HepG2 (cell line): ENCODE results near the gene CDH23.

Experiments
- ARHGAP35 ChIP-seq: sonication (generic); formaldehyde crosslinking; IDR thresholded peaks from 2 replicates; pipeline ENCODE4 v1.9.0; 2022; ENCODE audit warnings: mild to moderate bottlenecking, inconsistent platforms, moderate library complexity, missing genetic modification reagents, borderline replicate concordance
- GTF2F1 ChIP-seq: fragments of 150-350 bp; IDR thresholded peaks from 2 replicates; pipeline ENCODE4 v1.6.1; 2014; ENCODE audit warnings: low read length
- IKZF4 ChIP-seq: sonication (generic); formaldehyde crosslinking; IDR thresholded peaks from 2 replicates; pipeline ENCODE4 v1.5.1; 2020; ENCODE audit warnings: borderline replicate concordance, mild to moderate bottlenecking, low read depth, missing genetic modification reagents; ENCODE audit errors: not compliant biosample characterization
- KDM5A ChIP-seq: fragments of 200-600 bp; sonication (generic); IDR thresholded peaks from 2 replicates; pipeline ENCODE4 v1.7.0; 2018; ENCODE audit warnings: antibody characterized with exemption, mild to moderate bottlenecking, low read length, borderline replicate concordance
- SAFB2 ChIP-seq: sonication (generic); formaldehyde crosslinking; IDR thresholded peaks from 2 replicates; pipeline ENCODE4 v1.5.1; 2020; ENCODE audit warnings: missing genetic modification reagents, low read depth, mild to moderate bottlenecking, borderline replicate concordance
- U2AF2 ChIP-seq: fragments of 200-400 bp; formaldehyde crosslinking; IDR thresholded peaks from 2 replicates; pipeline ENCODE4 v1.6.1; 2017; ENCODE audit warnings: low read depth, mild to moderate bottlenecking, low read length
- ZNF546 ChIP-seq: sonication (generic); formaldehyde crosslinking; conservative IDR thresholded peaks from 2 replicates; pipeline ENCODE4 v1.8.1; 2023; ENCODE audit warnings: mild to moderate bottlenecking, missing genetic modification reagents
- TF ChIP-seq, protein P1 (sequence below), 2 experiments: sonication (generic) in 1 of 2; formaldehyde crosslinking in 1 of 2; IDR thresholded peaks; 2 replicates each; pipeline versions ENCODE4 v1.4.0 to v1.6.1; 2016 to 2020; ENCODE audit warnings: borderline replicate concordance in 1 of 2, low read depth in 1 of 2, mild to moderate bottlenecking in 1 of 2, missing genetic modification reagents in 1 of 2
- TF ChIP-seq, protein P2 (sequence below): sonication (generic); formaldehyde crosslinking; IDR thresholded peaks from 2 replicates; pipeline ENCODE4 v1.8.1; 2023; ENCODE audit warnings: missing genetic modification reagents, inconsistent platforms, borderline replicate concordance
- TF ChIP-seq, protein P3 (sequence below): sonication (generic); formaldehyde crosslinking; IDR thresholded peaks from 2 replicates; pipeline ENCODE4 v1.4.0; 2020; ENCODE audit warnings: missing genetic modification reagents

DNA sequence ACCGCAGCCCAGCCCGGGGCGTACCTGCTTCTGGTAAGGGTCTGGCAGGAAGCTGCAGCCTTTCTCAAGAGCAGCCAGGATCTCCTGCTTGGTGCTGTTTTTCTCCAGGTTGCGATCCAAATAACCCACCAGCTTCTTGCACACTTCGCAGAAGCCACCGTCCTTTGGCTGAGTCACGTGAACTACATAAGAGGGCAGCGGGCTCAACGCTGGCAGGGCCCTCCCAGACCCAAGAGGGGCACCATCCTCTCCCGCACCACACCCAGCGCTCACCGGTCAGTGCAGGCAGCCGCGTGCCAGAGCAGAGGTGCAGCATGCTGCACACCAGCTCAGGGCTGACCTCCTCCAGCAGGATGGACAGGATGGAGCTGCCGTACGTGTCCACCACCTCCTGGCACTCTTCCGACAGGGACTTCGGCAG lies 422.7 kb downstream of the CDH23 start:
- TF ChIP-seq ARHGAP35 (CRISPR knock-in tag) (no peak), KDM5A (no peak), IKZF4 (CRISPR knock-in tag) (no peak), SAFB2 (CRISPR knock-in tag) (no peak), GTF2F1 (no peak), ZNF546 (CRISPR knock-in tag) (no peak), U2AF2 (no peak)
- TF ChIP-seq, protein P1, sequence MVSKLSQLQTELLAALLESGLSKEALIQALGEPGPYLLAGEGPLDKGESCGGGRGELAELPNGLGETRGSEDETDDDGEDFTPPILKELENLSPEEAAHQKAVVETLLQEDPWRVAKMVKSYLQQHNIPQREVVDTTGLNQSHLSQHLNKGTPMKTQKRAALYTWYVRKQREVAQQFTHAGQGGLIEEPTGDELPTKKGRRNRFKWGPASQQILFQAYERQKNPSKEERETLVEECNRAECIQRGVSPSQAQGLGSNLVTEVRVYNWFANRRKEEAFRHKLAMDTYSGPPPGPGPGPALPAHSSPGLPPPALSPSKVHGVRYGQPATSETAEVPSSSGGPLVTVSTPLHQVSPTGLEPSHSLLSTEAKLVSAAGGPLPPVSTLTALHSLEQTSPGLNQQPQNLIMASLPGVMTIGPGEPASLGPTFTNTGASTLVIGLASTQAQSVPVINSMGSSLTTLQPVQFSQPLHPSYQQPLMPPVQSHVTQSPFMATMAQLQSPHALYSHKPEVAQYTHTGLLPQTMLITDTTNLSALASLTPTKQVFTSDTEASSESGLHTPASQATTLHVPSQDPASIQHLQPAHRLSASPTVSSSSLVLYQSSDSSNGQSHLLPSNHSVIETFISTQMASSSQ (IDR thresholded peaks at IDR 0.05; ENCODE audit: low read depth): no peak
- TF ChIP-seq, protein P1 (CRISPR knock-in tag; IDR thresholded peaks at IDR 0.05; ENCODE audit: borderline replicate concordance): no peak
- TF ChIP-seq, protein P2, sequence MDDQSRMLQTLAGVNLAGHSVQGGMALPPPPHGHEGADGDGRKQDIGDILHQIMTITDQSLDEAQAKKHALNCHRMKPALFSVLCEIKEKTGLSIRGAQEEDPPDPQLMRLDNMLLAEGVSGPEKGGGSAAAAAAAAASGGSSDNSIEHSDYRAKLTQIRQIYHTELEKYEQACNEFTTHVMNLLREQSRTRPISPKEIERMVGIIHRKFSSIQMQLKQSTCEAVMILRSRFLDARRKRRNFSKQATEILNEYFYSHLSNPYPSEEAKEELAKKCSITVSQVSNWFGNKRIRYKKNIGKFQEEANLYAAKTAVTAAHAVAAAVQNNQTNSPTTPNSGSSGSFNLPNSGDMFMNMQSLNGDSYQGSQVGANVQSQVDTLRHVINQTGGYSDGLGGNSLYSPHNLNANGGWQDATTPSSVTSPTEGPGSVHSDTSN (CRISPR knock-in tag): no peak
- TF ChIP-seq, protein P3, sequence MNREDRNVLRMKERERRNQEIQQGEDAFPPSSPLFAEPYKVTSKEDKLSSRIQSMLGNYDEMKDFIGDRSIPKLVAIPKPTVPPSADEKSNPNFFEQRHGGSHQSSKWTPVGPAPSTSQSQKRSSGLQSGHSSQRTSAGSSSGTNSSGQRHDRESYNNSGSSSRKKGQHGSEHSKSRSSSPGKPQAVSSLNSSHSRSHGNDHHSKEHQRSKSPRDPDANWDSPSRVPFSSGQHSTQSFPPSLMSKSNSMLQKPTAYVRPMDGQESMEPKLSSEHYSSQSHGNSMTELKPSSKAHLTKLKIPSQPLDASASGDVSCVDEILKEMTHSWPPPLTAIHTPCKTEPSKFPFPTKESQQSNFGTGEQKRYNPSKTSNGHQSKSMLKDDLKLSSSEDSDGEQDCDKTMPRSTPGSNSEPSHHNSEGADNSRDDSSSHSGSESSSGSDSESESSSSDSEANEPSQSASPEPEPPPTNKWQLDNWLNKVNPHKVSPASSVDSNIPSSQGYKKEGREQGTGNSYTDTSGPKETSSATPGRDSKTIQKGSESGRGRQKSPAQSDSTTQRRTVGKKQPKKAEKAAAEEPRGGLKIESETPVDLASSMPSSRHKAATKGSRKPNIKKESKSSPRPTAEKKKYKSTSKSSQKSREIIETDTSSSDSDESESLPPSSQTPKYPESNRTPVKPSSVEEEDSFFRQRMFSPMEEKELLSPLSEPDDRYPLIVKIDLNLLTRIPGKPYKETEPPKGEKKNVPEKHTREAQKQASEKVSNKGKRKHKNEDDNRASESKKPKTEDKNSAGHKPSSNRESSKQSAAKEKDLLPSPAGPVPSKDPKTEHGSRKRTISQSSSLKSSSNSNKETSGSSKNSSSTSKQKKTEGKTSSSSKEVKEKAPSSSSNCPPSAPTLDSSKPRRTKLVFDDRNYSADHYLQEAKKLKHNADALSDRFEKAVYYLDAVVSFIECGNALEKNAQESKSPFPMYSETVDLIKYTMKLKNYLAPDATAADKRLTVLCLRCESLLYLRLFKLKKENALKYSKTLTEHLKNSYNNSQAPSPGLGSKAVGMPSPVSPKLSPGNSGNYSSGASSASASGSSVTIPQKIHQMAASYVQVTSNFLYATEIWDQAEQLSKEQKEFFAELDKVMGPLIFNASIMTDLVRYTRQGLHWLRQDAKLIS: no peak
